HepG2 (cell line): ENCODE results near the gene KCTD5. TPM values are rescaled to one million over a fixed set of nuclear protein-coding genes. Genes with fewer than 3 reads are reported as not detected.
A peak's percentile ranks its signal among the peaks of the same experiment; 100 is the strongest.

Experiments used
- ARID4A ChIP-seq: sonication (generic); formaldehyde crosslinking; IDR thresholded peaks from 2 replicates; pipeline ENCODE4 v1.5.0; 2020; ENCODE audit warnings: mild to moderate bottlenecking, missing genetic modification reagents, borderline replicate concordance
- BHLHE40 ChIP-seq: IDR thresholded peaks from 2 replicates; pipeline ENCODE4 v1.6.1; 2011; ENCODE audit warnings: low read length, improper control_type of control experiment
- DMAP1 ChIP-seq: IDR thresholded peaks from 2 replicates; pipeline ENCODE4 v1.6.1; 2016
- HDAC1 ChIP-seq: sonication (generic); formaldehyde crosslinking; IDR thresholded peaks from 2 replicates; pipeline ENCODE4 v1.5.1; 2020; ENCODE audit warnings: mild to moderate bottlenecking, missing genetic modification reagents
- HDAC2 ChIP-seq: sonication (generic); formaldehyde crosslinking; IDR thresholded peaks from 2 replicates; pipeline ENCODE4 v1.4.0; 2020; ENCODE audit warnings: missing genetic modification reagents
- MAX ChIP-seq: IDR thresholded peaks from 2 replicates; pipeline ENCODE4 v1.6.1; 2012; ENCODE audit warnings: inconsistent platforms
- MYC ChIP-seq: sonication (generic); formaldehyde crosslinking; IDR thresholded peaks from 2 replicates; pipeline ENCODE4 v1.9.0; 2021; ENCODE audit warnings: missing genetic modification reagents, borderline replicate concordance
- NCOA2 ChIP-seq: sonication (generic); formaldehyde crosslinking; IDR thresholded peaks from 2 replicates; pipeline ENCODE4 v1.8.0; 2022; ENCODE audit warnings: inconsistent platforms
- NR2F1 ChIP-seq, 2 experiments: fragments of 450-650 bp in 1 of 2; formaldehyde crosslinking in 1 of 2; IDR thresholded peaks; 2 replicates each; pipeline versions ENCODE4 v1.5.0 to v1.6.1; 2016 to 2020; ENCODE audit warnings: mild to moderate bottlenecking in 1 of 2, missing compliant biosample characterization in 1 of 2, missing genetic modification reagents in 1 of 2, moderate library complexity in 1 of 2
- SAP130 ChIP-seq: IDR thresholded peaks from 2 replicates; pipeline ENCODE4 v1.6.1; 2016; ENCODE audit warnings: low read depth
- SIN3A ChIP-seq: IDR thresholded peaks from 2 replicates; pipeline ENCODE4 v1.6.1; 2011; ENCODE audit warnings: low read depth, mild to moderate bottlenecking, control low read depth, low read length, borderline replicate concordance
- TBX3 ChIP-seq: fragments of 450-650 bp; IDR thresholded peaks from 2 replicates; pipeline ENCODE4 v1.6.1; 2017; ENCODE audit warnings: antibody characterized with exemption, mild to moderate bottlenecking, inconsistent platforms, borderline replicate concordance
- TGIF2 ChIP-seq: IDR thresholded peaks from 2 replicates; pipeline ENCODE4 v1.6.1; 2016; ENCODE audit warnings: control low read depth, missing compliant biosample characterization
- UBTF ChIP-seq: sonication (generic); formaldehyde crosslinking; IDR thresholded peaks from 2 replicates; pipeline ENCODE4 v1.4.0; 2020; ENCODE audit warnings: mild to moderate bottlenecking, missing genetic modification reagents
- ZNF280B ChIP-seq: sonication (generic); formaldehyde crosslinking; IDR thresholded peaks from 2 replicates; pipeline ENCODE4 v1.5.0; 2020; ENCODE audit warnings: missing genetic modification reagents, mild to moderate bottlenecking, borderline replicate concordance
- ZNF557 ChIP-seq: sonication (generic); formaldehyde crosslinking; IDR thresholded peaks from 2 replicates; pipeline ENCODE4 v1.4.0; 2020; ENCODE audit warnings: missing genetic modification reagents
- polyA plus RNA-seq, 8 experiments: library from polyadenylated mRNA; depleted of rRNA in 3 of 8; stranded (reverse) in 7 of 8; unstranded in 1 of 8; fragments of >200 nt; fragmentation: Illumina TruSeq in 4 of 8; extraction: Trizol in 4 of 8; gene quantifications; 2 replicates each; pipeline versions ENCODE4 v1.2.1 to v1.2.3, GENCODE V29; 2011 to 2016; ENCODE audit warnings: low read depth in 4 of 8, missing spikeins in 1 of 8, mixed read lengths in 1 of 8; ENCODE audit not compliant: insufficient read depth in 1 of 8
- total RNA-seq, 5 experiments: library from RNA; depleted of rRNA; stranded (reverse); fragments of >200 nt; fragmentation: Illumina TruSeq; extraction: Trizol; gene quantifications; 2 replicates each; pipeline ENCODE4 v1.2.3, GENCODE V29; 2016; ENCODE audit warnings: low read depth in 1 of 5
- TF ChIP-seq, protein P1 (sequence below): fragments of 450-650 bp; IDR thresholded peaks from 2 replicates; pipeline ENCODE4 v1.6.1; 2016
- TF ChIP-seq, protein P2 (sequence below): sonication (generic); formaldehyde crosslinking; IDR thresholded peaks from 2 replicates; pipeline ENCODE4 v1.8.0; 2022; ENCODE audit warnings: mild to moderate bottlenecking, missing genetic modification reagents; ENCODE audit not compliant: insufficient replicate concordance

Gene KCTD5
- total and polyA plus RNA-seq, 2 of the 13 experiments (the other 11 are each of a cell fraction or from before 2014, with no cell fraction given), result 25.4 to 29.8 TPM

GRCh38 chr16:2659560-2659959 lies 22.8 kb upstream of the KCTD5 start (continued):
- peak; percentile 35; the same call in 1 of the 2 replicates for TF ChIP-seq UBTF (CRISPR knock-in tag)
- TF ChIP-seq ZNF557 (CRISPR knock-in tag), result 0 out of 2 replicates have a peak, but pooled peaks have one; percentile 32
- peak; percentile 56; the same call in 1 of the 2 replicates for TF ChIP-seq SIN3A
- peak; percentile 89 for TF ChIP-seq MAX
- TF ChIP-seq MYC, result peak; percentile 94
- TF ChIP-seq BHLHE40, result 0 out of 2 replicates have a peak, but pooled peaks have one; percentile 15
- TF ChIP-seq, protein P1, sequence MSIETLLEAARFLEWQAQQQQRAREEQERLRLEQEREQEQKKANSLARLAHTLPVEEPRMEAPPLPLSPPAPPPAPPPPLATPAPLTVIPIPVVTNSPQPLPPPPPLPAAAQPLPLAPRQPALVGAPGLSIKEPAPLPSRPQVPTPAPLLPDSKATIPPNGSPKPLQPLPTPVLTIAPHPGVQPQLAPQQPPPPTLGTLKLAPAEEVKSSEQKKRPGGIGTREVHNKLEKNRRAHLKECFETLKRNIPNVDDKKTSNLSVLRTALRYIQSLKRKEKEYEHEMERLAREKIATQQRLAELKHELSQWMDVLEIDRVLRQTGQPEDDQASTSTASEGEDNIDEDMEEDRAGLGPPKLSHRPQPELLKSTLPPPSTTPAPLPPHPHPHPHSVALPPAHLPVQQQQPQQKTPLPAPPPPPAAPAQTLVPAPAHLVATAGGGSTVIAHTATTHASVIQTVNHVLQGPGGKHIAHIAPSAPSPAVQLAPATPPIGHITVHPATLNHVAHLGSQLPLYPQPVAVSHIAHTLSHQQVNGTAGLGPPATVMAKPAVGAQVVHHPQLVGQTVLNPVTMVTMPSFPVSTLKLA, result peak; percentile 31; the same call in 1 of the 2 replicates
- TF ChIP-seq, protein P2, sequence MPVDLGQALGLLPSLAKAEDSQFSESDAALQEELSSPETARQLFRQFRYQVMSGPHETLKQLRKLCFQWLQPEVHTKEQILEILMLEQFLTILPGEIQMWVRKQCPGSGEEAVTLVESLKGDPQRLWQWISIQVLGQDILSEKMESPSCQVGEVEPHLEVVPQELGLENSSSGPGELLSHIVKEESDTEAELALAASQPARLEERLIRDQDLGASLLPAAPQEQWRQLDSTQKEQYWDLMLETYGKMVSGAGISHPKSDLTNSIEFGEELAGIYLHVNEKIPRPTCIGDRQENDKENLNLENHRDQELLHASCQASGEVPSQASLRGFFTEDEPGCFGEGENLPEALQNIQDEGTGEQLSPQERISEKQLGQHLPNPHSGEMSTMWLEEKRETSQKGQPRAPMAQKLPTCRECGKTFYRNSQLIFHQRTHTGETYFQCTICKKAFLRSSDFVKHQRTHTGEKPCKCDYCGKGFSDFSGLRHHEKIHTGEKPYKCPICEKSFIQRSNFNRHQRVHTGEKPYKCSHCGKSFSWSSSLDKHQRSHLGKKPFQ, result peak; percentile 46
- TF ChIP-seq HDAC1 (CRISPR knock-in tag), result peak; percentile 82
- TF ChIP-seq TGIF2 (CRISPR knock-in tag), result 0 out of 2 replicates have a peak, but pooled peaks have one; percentile 32
- peak; percentile 52; the same call in 1 of the 2 replicates for TF ChIP-seq ARID4A
- TF ChIP-seq SAP130 (CRISPR knock-in tag), result peak; percentile 89
- peak in 1 of 2 experiments; percentile 14; a peak in 1 of 4 replicates for TF ChIP-seq NR2F1 (CRISPR knock-in tag; IDR thresholded peaks at IDR 0.05)
- peak; percentile 38; the same call in 1 of the 2 replicates for TF ChIP-seq TBX3
- peak; percentile 69; the same call in 1 of the 2 replicates for TF ChIP-seq HDAC2 (CRISPR knock-in tag)
- 0 out of 2 replicates have a peak, but pooled peaks have one; percentile 45 for TF ChIP-seq DMAP1 (CRISPR knock-in tag)
- peak; percentile 30; the same call in 1 of the 2 replicates for TF ChIP-seq ZNF280B (CRISPR knock-in tag)
- TF ChIP-seq NCOA2 (CRISPR knock-in tag), result 0 out of 2 replicates have a peak, but pooled peaks have one; percentile 11
